ENCODE results near the gene ADAMTS5. TPM values are rescaled to one million over a fixed set of nuclear protein-coding genes. Genes with fewer than 3 reads are reported as not detected.

The ADAMTS5 gene
- total and polyA plus RNA-seq, 2 of the 8 experiments (the other 6 are each of a cell fraction or from before 2014, with no cell fraction given) = 0.20 to 1.1 TPM

- no peak overlapping the region for H3K18ac ChIP-seq (ENCODE audit: extremely low read depth, low read length)
- no peak overlapping the region for H3K14ac ChIP-seq (ENCODE audit: insufficient read length)
- WGBS, 2 experiments (ENCODE audit: extremely low coverage in 1 of 2, insufficient coverage in 1 of 2, insufficient read length in 1 of 2, insufficient replicate concordance in 2 of 2, low coverage in 1 of 2, low lambda C conversion rate in 2 of 2, missing lambda C conversion rate in 1 of 2) = 82% methylated on average over 2 of the region's 2 CpGs; no CpG with 5 or more reads in 1 of the 2 experiments
- H3K4ac ChIP-seq (replicated peaks; ENCODE audit: insufficient read length, low read depth, low read length) = no peak overlapping the region
- no peaks in the 10 kb centered on the region for H3K23me2 ChIP-seq (ENCODE audit: low read depth, low read length)
- no peak overlapping the region for H4K5ac ChIP-seq (ENCODE audit: insufficient read length, low read depth, low read length)
- H2BK5ac ChIP-seq (ENCODE audit: low read depth, low read length) = no peak overlapping the region
- no peak overlapping the region for H3K23ac ChIP-seq (ENCODE audit: insufficient read length)
- no peaks in the 10 kb centered on the region for H3K79me2 ChIP-seq (ENCODE audit: control insufficient read depth in 1 of 2, insufficient read depth in 2 of 2, low read length in 2 of 2)
- H3K9ac ChIP-seq (replicated peaks in 1 of 4; ENCODE audit: extremely low read depth in 1 of 4, low read depth in 3 of 4, low read length in 3 of 4) = no peak overlapping the region
- no peak overlapping the region for H2AK5ac ChIP-seq (ENCODE audit: low read depth, low read length)
- no peak overlapping the region for H4K91ac ChIP-seq (replicated peaks; ENCODE audit: insufficient read length, low read length)
- H3K36me3 ChIP-seq (ENCODE audit: control insufficient read depth in 2 of 4, insufficient read depth in 4 of 4, low read length in 3 of 4) = no peaks in the 10 kb centered on the region
- no peak overlapping the region for H2BK20ac ChIP-seq (ENCODE audit: low read length)
- H3K4me3 ChIP-seq (ENCODE audit: extremely low read depth in 1 of 4, insufficient read depth in 2 of 4, low read depth in 3 of 4, low read length in 4 of 4) = no peak overlapping the region
- H2BK120ac ChIP-seq (replicated peaks; ENCODE audit: low read depth, low read length) = no peak overlapping the region
- H4K20me1 ChIP-seq (replicated peaks in 1 of 2; ENCODE audit: control insufficient read depth in 1 of 2, insufficient read depth in 2 of 2, low read length in 2 of 2) = no peaks in the 10 kb centered on the region
- H3K27me3 ChIP-seq (replicated peaks in 1 of 4; ENCODE audit: control insufficient read depth in 3 of 4, extremely low read depth in 1 of 4, insufficient read depth in 3 of 4, low read length in 3 of 4) = no peaks in the 10 kb centered on the region
- H3K56ac ChIP-seq (replicated peaks; ENCODE audit: insufficient read length, low read depth, low read length) = no peak overlapping the region
- TF ChIP-seq TAF7 (optimal IDR thresholded peaks at IDR 0.05; ENCODE audit: borderline replicate concordance, low read depth, low read length) = no peak
- TF ChIP-seq CBX5 (IDR thresholded peaks at IDR 0.05; ENCODE audit: low read depth, low read length) = no peak
- no peak for TF ChIP-seq CEBPB (IDR thresholded peaks at IDR 0.05; ENCODE audit: low read depth, low read length)
- no peak for TF ChIP-seq MAFK (IDR thresholded peaks at IDR 0.05; ENCODE audit: low read depth, low read length)
- TF ChIP-seq KDM4A (IDR thresholded peaks at IDR 0.05; ENCODE audit: low read depth, low read length, severe bottlenecking) = no peak
- no peak for TF ChIP-seq ATF3 (IDR thresholded peaks at IDR 0.05; ENCODE audit: insufficient read depth, low read depth, low read length)
- no peak for TF ChIP-seq ASH2L (IDR thresholded peaks at IDR 0.05; ENCODE audit: low read length)
- no peak for TF ChIP-seq YY1 (IDR thresholded peaks at IDR 0.05; ENCODE audit: low read depth, low read length)
- TF ChIP-seq SP4 (IDR thresholded peaks at IDR 0.05; ENCODE audit: low read length) = no peak
- no peak overlapping the region for H3K27ac ChIP-seq (ENCODE audit: low read depth, low read length)
- no peak overlapping the region for H3K4me2 ChIP-seq (ENCODE audit: insufficient read depth in 1 of 2, low read depth in 2 of 2, low read length in 2 of 2)
- ChIA-PET CTCF (ENCODE audit: partially characterized antibody) (interaction anchor here (0.8 kb wide), 1 partner anchor 21 kb away, joined by 4 read pairs; no protein-coding TSS in a partner anchor), POLR2A (ENCODE audit: partially characterized antibody) (no interaction called here)
- H2BK15ac ChIP-seq (ENCODE audit: low read length) = no peak overlapping the region
- H3K4me1 ChIP-seq (replicated peaks in 1 of 4; ENCODE audit: control insufficient read depth in 3 of 4, insufficient read depth in 4 of 4, low read length in 3 of 4) = no peaks in the 10 kb centered on the region
- no peak overlapping the region for H2BK12ac ChIP-seq (ENCODE audit: low read depth, low read length)
- DNase-seq (ENCODE audit: low read depth in 1 of 2, low spot score in 2 of 2) (no peak), FAIRE-seq (no peak)
- H2AFZ ChIP-seq (ENCODE audit: low read length) = no peak overlapping the region
- no peak overlapping the region for H4K8ac ChIP-seq (ENCODE audit: extremely low read depth, insufficient read depth, low read length)
- no peaks in the 10 kb centered on the region for H3K79me1 ChIP-seq (ENCODE audit: low read depth, low read length)
- H3K9me3 ChIP-seq (ENCODE audit: insufficient read depth in 2 of 2, low read depth in 1 of 2, low read length in 1 of 2) = no peaks in the 10 kb centered on the region
These were observed 15.9 kb upstream of the ADAMTS5 start for GRCh38 chr21:26982767-26983166.

Data from H1 (cell line).